MM.1S (cell line): Measurements from ENCODE around the gene PXMP2.

Source experiments
- EZH2 ChIP-seq: fragments of 300-600 bp; sonication (generic); optimal IDR thresholded peaks from 2 replicates; pipeline ENCODE3; 2017; ENCODE audit warnings: low read depth, mild to moderate bottlenecking, antibody characterized with exemption, low read length, mixed read lengths
- EZH2phosphoT487 ChIP-seq: fragments of 300-600 bp; sonication (generic); IDR thresholded peaks from 2 replicates; pipeline ENCODE4 v1.6.1; 2018; ENCODE audit warnings: antibody characterized with exemption, low read length
- TF ChIP-seq, protein P1 (sequence below): fragments of 300-600 bp; sonication (generic); IDR thresholded peaks from 2 replicates; pipeline ENCODE4 v1.5.1; 2016; ENCODE audit warnings: antibody characterized with exemption, low read length, mixed read lengths

GRCh38 chr12:132711080-132711843 is 23.9 kb downstream of the PXMP2 start:
- TF ChIP-seq, protein P1, sequence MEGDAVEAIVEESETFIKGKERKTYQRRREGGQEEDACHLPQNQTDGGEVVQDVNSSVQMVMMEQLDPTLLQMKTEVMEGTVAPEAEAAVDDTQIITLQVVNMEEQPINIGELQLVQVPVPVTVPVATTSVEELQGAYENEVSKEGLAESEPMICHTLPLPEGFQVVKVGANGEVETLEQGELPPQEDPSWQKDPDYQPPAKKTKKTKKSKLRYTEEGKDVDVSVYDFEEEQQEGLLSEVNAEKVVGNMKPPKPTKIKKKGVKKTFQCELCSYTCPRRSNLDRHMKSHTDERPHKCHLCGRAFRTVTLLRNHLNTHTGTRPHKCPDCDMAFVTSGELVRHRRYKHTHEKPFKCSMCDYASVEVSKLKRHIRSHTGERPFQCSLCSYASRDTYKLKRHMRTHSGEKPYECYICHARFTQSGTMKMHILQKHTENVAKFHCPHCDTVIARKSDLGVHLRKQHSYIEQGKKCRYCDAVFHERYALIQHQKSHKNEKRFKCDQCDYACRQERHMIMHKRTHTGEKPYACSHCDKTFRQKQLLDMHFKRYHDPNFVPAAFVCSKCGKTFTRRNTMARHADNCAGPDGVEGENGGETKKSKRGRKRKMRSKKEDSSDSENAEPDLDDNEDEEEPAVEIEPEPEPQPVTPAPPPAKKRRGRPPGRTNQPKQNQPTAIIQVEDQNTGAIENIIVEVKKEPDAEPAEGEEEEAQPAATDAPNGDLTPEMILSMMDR, result no peak
- TF ChIP-seq EZH2phosphoT487 (no peak), EZH2 (no peak)
